ENCODE data around the gene FKRP.

Gene FKRP

DNA sequence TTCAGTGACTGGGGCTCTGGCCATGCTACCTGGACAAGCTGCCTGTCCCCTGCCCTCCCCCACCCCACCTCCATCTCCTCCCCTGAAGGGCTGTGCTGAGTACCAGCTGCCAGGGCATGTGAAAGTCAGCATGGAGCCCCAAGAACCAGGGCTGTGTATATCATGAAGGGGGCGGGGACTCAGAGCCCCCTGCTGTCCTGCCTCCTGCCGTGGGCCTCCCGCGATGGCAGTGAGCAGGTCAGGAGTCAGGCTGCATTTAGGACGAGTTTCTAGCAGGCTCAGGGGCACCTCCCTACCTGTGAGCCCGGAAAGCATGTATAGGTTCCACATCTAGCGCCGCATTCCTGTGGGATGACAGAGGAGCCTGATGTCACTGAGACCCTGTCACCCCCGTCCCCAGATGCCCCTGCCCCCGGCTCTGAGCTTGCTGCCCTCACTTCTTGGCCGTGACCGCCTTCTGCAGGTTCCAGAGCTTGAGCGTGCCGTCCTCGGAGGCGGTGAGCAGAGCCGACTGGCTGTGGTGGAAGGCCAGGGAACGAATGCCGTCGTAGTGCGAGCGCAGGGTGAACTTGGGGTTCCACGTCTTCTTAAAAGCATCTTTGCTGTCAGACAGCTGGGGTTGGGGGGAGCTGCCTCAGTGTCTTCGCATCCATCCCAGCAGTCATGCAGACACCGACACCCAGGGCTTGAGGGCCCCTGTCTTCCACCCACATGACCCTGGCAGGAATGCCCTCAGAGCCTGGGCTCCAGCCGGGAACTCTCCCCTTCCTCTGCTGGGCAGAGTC, 20.6 kb upstream of the FKRP start:
- H3K4me1 Mint-ChIP-seq (ENCODE audit: low read depth): peaks cover 9% of the 10 kb centered on the region
- DNase-seq: no peak
- H3K27me3 Mint-ChIP-seq: no peaks in the 10 kb centered on the region
- H3K4me3 Mint-ChIP-seq: no peak overlapping the region
- H3K36me3 Mint-ChIP-seq (ENCODE audit: low read depth): peaks cover 94% of the 10 kb centered on the region
- no peak overlapping the region for H3K27ac Mint-ChIP-seq
- no peaks in the 10 kb centered on the region for H3K9me3 Mint-ChIP-seq

DNA sequence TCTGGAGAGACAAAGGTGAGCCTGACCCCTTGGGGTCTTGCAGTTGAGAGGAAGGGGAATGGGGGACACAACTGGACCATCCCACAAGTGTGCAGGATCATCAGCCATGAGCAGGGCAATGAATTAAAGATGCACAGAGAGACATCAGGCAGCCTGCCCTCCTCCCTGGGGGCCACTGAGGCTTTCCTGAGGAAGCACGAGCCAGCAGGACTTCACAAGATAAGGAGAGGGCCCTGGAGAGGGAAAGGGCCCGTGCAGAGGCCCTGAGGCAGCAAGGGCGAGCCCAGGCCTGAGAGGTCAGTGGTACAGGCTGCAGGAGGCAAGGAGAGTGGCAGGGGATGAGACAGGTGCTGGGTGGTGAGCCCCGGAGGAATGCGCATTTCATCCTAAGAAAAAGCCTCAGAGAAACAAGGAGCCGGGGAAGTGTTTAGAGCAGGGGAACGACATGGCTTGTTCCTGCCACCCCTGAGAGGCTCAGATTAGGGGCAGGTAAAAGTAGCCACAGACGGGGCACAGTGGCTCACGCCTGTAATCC, 19.9 kb upstream of the FKRP start:
- Mint-ChIP-seq H3K9me3 (no peaks in the 10 kb centered on the region), H3K27ac (no peak overlapping the region), H3K27me3 (no peaks in the 10 kb centered on the region), H3K4me1 (ENCODE audit: low read depth) (peaks cover 13% of the 10 kb centered on the region), H3K36me3 (ENCODE audit: low read depth) (peaks cover 94% of the 10 kb centered on the region), H3K4me3 (no peak overlapping the region)
- no peak for DNase-seq

DNA sequence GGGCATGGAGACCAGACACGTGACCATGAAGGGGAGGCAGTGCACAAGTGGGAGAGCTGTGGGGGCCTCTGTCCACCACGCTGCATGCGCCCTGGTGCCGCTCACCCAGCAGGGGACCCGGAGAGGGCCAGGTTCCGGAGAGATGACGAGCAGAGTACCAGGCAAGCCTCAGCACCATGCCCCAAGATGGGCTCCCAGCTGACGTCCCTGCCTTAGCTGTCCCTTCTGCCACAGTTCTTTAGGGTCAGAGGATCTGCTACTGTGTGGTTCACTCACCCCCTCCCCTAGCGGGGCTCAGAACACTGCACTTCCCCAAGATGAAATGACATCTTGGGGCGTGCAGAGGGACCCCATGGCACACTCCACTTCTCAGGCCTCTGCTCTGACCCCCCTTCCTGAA, 19.3 kb upstream of the FKRP start:
- Mint-ChIP-seq H3K27ac (no peak overlapping the region), H3K4me1 (ENCODE audit: low read depth) (peaks cover 18% of the 10 kb centered on the region), H3K4me3 (no peak overlapping the region), H3K9me3 (no peaks in the 10 kb centered on the region), H3K27me3 (no peaks in the 10 kb centered on the region), H3K36me3 (ENCODE audit: low read depth) (peaks cover 94% of the 10 kb centered on the region)
- no peak for DNase-seq

DNA sequence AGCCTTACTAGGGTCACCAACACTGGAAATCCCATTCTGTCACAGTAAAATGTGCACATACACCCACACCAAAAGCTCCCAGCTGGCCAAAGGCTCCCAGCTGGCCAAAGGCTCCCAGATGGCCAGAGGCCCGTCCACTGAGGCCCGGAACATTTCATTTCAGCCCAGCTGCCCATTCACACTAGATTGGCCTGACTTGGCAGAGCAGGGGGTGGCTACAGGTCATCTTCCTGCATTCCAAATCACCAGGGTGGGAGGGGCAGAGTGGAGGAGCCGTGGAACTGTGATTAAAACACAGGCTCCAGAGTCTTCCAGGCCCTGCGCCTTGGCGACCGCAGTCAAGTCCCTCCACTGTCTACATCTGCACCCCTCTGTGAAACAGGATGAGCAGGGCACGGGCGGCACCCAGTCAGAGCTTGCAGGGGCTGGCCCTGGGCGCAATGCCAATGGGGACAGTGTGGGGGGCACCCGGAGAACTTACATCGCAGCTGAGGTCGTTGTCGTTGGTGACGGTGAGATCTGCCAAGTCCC, 18.8 kb upstream of the FKRP start:
- no peaks in the 10 kb centered on the region for H3K9me3 Mint-ChIP-seq
- no peak overlapping the region for H3K27ac Mint-ChIP-seq
- H3K4me3 Mint-ChIP-seq: no peak overlapping the region
- DNase-seq: no peak
- H3K27me3 Mint-ChIP-seq: no peaks in the 10 kb centered on the region
- H3K36me3 Mint-ChIP-seq (ENCODE audit: low read depth): peaks cover 94% of the 10 kb centered on the region
- peaks cover 23% of the 10 kb centered on the region for H3K4me1 Mint-ChIP-seq (ENCODE audit: low read depth)

DNA sequence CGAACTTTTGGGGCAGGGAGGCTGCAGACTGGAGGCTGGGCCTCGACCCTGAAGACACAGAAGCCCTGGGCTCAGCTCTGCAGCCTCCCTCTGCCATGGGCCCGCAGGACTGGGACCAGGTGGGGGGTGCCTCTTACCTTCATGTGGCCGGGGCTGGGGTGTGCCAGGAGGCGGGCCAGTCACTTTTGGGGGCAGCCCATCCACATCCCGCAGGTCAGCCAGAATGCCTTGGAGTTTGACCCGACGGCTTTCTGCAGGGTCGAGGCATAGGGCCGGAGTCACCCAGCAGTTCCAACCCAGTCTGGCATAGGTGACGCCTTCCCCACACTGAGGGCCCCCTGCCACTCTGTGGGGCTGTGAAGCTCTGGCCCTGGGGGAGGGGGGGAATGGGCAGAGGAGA, 18.1 kb upstream of the FKRP start:
- Mint-ChIP-seq H3K27ac (no peak overlapping the region), H3K36me3 (ENCODE audit: low read depth) (peaks cover 94% of the 10 kb centered on the region), H3K9me3 (no peaks in the 10 kb centered on the region), H3K4me3 (no peak overlapping the region), H3K27me3 (no peaks in the 10 kb centered on the region), H3K4me1 (ENCODE audit: low read depth) (peaks cover 24% of the 10 kb centered on the region)
- no peak for DNase-seq

DNA sequence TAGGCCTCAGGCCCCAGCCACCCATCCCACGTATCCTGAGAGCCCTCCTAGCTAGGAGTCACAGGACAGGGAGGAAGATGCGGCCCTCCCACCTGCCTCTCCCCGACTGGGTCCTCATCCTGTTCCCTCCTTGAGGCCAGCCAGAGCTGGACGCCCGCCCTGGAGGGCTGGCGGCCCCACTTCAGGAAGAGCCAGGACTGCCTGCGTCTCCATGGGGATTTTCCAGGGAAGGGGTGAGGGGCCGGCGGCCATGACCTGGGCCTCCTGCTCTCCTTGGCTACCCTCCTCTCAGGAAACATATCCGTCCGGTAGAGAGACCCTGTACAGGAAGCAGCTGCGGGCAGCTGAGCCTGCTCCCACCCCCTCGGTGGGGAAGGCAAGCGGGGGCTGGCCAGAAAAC, 17.6 kb upstream of the FKRP start:
- Mint-ChIP-seq H3K27ac (peak overlapping the region; percentile 63), H3K27me3 (no peaks in the 10 kb centered on the region), H3K36me3 (ENCODE audit: low read depth) (peaks cover 96% of the 10 kb centered on the region), H3K9me3 (no peaks in the 10 kb centered on the region), H3K4me3 (no peak overlapping the region), H3K4me1 (ENCODE audit: low read depth) (peaks cover 24% of the 10 kb centered on the region)
- DNase-seq: no peak

DNA sequence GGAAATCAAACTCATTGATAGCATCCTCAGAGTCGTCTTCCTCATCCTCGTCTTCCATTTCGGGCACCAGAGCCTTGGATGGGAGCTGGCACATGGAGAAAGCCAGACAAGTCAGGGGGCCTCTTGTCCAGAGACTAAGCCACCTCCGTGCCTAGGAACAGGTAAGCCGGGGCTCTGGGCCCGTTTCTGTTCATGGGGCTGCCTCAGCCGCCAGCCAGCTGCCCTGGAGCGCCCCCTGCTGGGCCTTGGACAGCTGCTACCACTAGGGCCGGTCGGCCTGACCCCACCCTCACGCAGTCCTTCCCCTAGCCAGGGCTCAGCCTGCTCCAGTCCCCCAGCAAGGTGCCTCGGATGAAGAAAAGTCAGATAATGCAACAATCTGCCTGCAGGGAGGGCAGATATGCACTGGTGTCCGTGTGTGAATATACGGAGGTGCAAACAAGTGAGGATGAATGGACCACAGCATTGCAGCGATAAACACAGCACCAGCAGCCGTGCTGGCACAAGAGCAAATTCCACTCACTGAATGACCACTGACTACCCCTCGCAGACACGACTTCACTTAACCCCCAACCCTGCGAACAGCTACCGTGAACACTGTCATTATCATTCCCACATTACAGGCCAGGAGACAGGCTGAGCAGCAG, 17.0 kb upstream of the FKRP start:
- peaks cover 24% of the 10 kb centered on the region for H3K4me1 Mint-ChIP-seq (ENCODE audit: low read depth)
- no peak overlapping the region for H3K4me3 Mint-ChIP-seq
- peak overlapping the region; percentile 63 for H3K27ac Mint-ChIP-seq
- no peaks in the 10 kb centered on the region for H3K9me3 Mint-ChIP-seq
- DNase-seq: peak; percentile 87
- H3K36me3 Mint-ChIP-seq (ENCODE audit: low read depth): peaks cover 96% of the 10 kb centered on the region
- H3K27me3 Mint-ChIP-seq: no peaks in the 10 kb centered on the region

DNA sequence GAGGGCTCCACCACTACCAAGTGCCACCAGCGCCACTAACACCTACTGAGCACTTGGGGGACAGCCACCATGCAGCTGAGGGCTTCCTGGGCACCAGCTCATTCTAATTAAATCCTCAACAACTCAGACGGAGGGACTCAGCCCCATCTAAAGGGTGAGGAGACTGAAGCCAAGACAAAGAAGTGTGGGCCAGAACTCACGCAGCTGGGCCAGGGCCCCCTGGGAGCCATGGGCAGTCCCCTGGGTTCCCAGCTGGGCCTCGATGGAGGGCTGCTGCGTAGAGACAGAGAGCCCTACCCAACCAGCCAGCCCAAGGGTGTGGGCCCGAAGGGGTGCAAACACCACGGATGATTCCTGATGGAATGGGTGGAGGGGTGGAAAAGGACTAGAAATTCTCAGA, 16.2 kb upstream of the FKRP start:
- no peaks in the 10 kb centered on the region for H3K9me3 Mint-ChIP-seq
- H3K27me3 Mint-ChIP-seq: no peaks in the 10 kb centered on the region
- no peak for DNase-seq
- H3K4me3 Mint-ChIP-seq: no peak overlapping the region
- peaks cover 24% of the 10 kb centered on the region for H3K4me1 Mint-ChIP-seq (ENCODE audit: low read depth)
- peak overlapping the region; percentile 47 for H3K27ac Mint-ChIP-seq
- peaks cover 94% of the 10 kb centered on the region for H3K36me3 Mint-ChIP-seq (ENCODE audit: low read depth)

DNA sequence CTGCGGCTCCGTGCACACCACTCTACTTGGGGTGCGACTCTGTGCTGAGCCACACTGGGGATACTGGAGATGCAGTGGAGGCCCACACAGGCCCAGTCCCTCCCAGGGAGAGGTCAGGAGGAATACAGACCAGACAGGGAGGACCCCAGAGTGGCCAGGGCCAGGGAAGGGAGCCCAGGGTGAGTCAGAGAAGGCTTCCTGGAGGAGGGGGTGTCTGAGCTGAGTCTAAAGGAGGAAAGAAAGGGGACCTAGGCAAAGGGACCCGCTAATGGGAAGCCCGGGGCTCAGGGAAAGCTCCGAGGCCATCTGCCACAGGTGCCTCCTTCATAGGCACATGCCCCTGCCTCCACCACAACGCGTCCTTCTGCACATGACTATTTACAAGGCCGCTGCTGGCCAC, 15.7 kb upstream of the FKRP start:
- no peak overlapping the region for H3K4me3 Mint-ChIP-seq
- peaks cover 90% of the 10 kb centered on the region for H3K36me3 Mint-ChIP-seq (ENCODE audit: low read depth)
- H3K4me1 Mint-ChIP-seq (ENCODE audit: low read depth): peaks cover 24% of the 10 kb centered on the region
- H3K27me3 Mint-ChIP-seq: no peaks in the 10 kb centered on the region
- DNase-seq: no peak
- peak overlapping the region; percentile 51 for H3K27ac Mint-ChIP-seq
- no peaks in the 10 kb centered on the region for H3K9me3 Mint-ChIP-seq

DNA sequence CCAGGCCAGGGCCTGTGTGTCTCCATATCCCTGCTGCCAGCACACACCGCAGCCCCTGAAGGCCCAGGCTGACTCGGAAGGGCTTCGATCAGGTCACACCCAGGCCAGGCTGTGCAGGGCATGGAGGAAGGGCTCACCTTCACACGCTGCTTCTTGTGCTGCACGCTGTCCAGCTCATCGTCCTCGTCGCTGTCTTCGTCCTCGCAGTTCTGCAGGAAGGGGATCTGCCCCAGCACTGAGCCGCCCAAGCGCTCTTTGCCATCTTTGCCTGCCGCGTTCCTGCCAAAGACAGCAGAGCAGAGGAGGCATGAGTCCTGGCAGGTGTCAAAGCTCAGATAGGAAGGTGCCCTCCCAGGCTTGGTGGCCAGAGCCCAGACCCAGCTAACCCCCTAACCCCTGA, 15.3 kb upstream of the FKRP start:
- H3K27ac Mint-ChIP-seq: peak overlapping the region; percentile 51
- no peak overlapping the region for H3K4me3 Mint-ChIP-seq
- no peaks in the 10 kb centered on the region for H3K27me3 Mint-ChIP-seq

DNA sequence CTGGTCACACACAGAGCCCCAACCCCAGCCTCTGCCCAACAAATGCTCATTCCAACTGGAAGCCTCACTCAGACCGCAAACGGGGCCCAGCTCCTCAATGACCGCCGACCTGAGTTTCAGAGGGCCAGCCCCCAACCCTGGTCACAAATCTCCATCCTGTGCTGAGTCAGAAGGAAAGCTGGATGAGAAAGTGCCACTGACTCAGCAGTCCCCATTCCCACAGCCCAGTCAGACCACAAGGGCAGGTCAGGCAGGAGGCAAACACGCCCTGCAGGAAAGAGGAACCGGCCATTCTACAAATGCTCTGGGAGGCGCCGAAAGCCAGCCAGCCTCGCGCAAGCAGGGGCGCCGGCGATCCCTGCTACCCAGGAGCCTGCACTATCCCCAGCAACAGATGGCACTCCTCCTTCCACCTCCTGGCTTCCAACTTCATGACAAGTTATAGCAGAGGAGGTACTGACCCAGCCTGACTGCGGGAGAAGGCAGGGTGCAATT, 14.8 kb upstream of the FKRP start:
- Mint-ChIP-seq H3K27me3 (no peaks in the 10 kb centered on the region), H3K36me3 (ENCODE audit: low read depth) (peaks cover 89% of the 10 kb centered on the region), H3K27ac (peak overlapping the region; percentile 51), H3K4me1 (ENCODE audit: low read depth) (peaks cover 24% of the 10 kb centered on the region), H3K4me3 (no peak overlapping the region), H3K9me3 (no peaks in the 10 kb centered on the region)
- no peak for DNase-seq

More for the DNA sequence above, 15.3 kb upstream of the FKRP start:
- no peak for DNase-seq
- no peaks in the 10 kb centered on the region for H3K9me3 Mint-ChIP-seq
- peaks cover 90% of the 10 kb centered on the region for H3K36me3 Mint-ChIP-seq (ENCODE audit: low read depth)
- H3K4me1 Mint-ChIP-seq (ENCODE audit: low read depth): peaks cover 24% of the 10 kb centered on the region

DNA sequence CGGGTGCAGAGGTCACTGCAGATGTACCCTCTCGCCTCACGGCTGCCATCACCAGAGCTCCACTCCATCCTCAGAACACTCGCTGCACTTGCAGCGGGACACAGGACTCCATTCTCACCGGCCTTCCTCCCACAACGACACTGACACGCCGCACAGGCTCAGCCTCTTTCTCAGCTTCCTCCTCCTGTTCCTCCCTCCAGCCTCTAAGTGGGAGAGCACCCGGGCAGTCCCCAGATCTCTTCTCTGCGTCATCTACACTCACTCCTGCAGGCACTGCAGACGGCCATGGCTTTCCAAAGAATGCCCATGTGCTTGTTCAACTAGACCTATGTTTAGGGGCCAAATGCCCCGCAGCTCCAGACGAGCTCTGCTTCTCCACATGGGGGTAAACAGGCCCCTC, 14.3 kb upstream of the FKRP start:
- no peak for DNase-seq
- Mint-ChIP-seq H3K27ac (peak overlapping the region; percentile 51), H3K4me1 (ENCODE audit: low read depth) (peaks cover 24% of the 10 kb centered on the region), H3K4me3 (no peak overlapping the region), H3K36me3 (ENCODE audit: low read depth) (peaks cover 85% of the 10 kb centered on the region), H3K27me3 (no peaks in the 10 kb centered on the region), H3K9me3 (no peaks in the 10 kb centered on the region)

DNA sequence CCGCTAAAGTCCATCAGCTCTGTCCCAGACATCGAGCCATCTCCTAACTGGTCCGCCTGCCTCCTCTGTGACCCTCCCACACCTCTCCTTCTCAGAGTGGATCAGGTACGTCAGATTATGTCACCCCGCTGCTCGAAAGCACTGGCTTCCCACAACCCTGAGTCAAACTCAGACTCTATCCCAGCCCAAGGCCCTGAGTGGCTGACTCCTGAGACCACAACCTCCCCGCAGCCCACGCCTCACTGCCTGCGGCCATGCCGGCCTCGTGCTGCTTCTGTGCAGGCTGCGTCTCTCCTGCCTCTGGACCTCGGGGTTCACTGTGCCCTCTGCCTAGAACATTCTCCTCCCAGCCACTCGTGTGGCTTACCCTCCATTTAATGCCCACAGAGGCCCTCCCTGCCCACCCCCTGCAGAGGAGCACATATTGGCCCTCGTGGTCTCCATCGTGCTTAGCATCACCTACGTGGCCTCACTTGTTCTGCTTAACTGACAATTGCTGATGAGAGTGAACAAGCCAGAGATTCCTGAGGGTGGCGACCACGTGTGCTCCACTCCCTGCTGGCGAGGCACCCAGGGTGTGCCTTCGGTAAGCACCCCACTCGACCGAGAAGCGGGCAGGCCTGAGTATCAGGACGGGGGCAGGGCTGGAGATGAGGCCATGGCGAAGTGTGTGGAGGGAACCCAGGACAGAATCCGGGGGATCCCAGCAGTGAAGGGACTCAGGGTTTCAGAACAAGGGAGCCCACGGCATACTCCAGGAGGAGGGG, 13.5 kb upstream of the FKRP start:
- Mint-ChIP-seq H3K9me3 (no peaks in the 10 kb centered on the region), H3K36me3 (ENCODE audit: low read depth) (peaks cover 85% of the 10 kb centered on the region), H3K27me3 (no peaks in the 10 kb centered on the region), H3K4me1 (ENCODE audit: low read depth) (peaks cover 24% of the 10 kb centered on the region), H3K27ac (peak overlapping the region; percentile 51), H3K4me3 (no peak overlapping the region)
- no peak for DNase-seq

DNA sequence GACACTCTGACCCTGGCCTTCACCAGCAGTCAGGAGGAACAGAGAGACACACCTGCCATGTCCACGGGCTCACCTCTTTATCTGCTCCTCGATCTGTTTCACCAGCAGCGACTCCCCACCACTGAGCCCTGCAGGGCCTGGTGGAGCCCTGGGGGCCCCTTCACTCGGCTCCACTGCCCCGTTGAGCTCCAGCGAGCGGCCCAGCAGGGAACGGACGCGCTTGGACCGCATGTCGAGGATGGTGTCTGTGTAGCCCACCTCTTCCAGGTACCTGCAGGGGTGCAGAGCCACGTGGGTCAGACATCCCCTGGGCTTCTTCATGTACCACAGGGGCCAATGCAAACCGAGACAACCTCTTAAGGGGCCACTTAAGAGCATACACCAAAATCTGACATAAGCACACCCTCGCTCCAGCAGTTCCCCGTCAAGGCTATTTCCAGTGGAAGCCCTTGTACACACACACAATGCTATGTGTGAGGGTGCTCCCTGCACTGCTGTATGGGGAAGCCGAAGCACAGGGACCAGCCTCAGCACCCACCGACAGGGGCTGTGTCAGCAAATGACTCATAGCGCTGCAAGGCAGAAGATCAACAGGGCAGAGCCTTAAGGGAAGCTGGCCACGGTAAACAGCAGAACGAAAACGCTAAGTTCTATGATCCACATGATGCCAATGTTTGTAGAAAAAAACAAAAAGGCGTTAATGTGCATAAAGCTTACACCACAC, 12.7 kb upstream of the FKRP start:
- peaks cover 24% of the 10 kb centered on the region for H3K4me1 Mint-ChIP-seq (ENCODE audit: low read depth)
- no peak for DNase-seq
- H3K36me3 Mint-ChIP-seq (ENCODE audit: low read depth): peaks cover 88% of the 10 kb centered on the region
- H3K27me3 Mint-ChIP-seq: no peaks in the 10 kb centered on the region
- no peak overlapping the region for H3K27ac Mint-ChIP-seq
- no peaks in the 10 kb centered on the region for H3K9me3 Mint-ChIP-seq
- no peak overlapping the region for H3K4me3 Mint-ChIP-seq
